ENCODE data around the gene PSMB7. TPM values are rescaled to one million over a fixed set of nuclear protein-coding genes. Genes with fewer than 3 reads are reported as not detected.
"Not testable (repeated sequence)": the region's sequence is repeated elsewhere in the genome, so short reads cannot be mapped to it uniquely, and the experiment has no call there.

The PSMB7 gene
- total RNA-seq, 2 donors from 2014 or later, result 70.7 to 77.5 TPM

GRCh38 chr9:124438091-124438490, 22.8 kb upstream of the PSMB7 start:
- Mint-ChIP-seq H3K27me3 (peaks cover 32% of the 10 kb centered on the region), H3K4me3 (no peak overlapping the region), H3K4me1 (no peaks in the 10 kb centered on the region), H3K36me3 (ENCODE audit: low read depth) (peaks cover 2% of the 10 kb centered on the region), H3K27ac (no peak overlapping the region)
- DNase-seq (no peak), ATAC-seq (no peak)
- peaks cover 2% of the 10 kb centered on the region for H3K9me3 ChIP-seq (ENCODE audit: control insufficient read depth, low read length, poor library complexity, severe bottlenecking)

GRCh38 chr9:124437086-124437485, 21.8 kb upstream of the PSMB7 start:
- no peaks in the 10 kb centered on the region for H3K9me3 ChIP-seq (ENCODE audit: control insufficient read depth, low read length, poor library complexity, severe bottlenecking)
- DNase-seq, result no peak
- peaks cover 24% of the 10 kb centered on the region for H3K27me3 Mint-ChIP-seq
- H3K4me3 Mint-ChIP-seq, result no peak overlapping the region
- no peak overlapping the region for H3K27ac Mint-ChIP-seq
- peaks cover 2% of the 10 kb centered on the region for H3K36me3 Mint-ChIP-seq (ENCODE audit: low read depth)
- ATAC-seq, result no peak
- no peaks in the 10 kb centered on the region for H3K4me1 Mint-ChIP-seq

GRCh38 chr9:124436320-124436719, 21.1 kb upstream of the PSMB7 start:
- DNase-seq, result no peak
- Mint-ChIP-seq H3K4me1 (no peaks in the 10 kb centered on the region), H3K27me3 (peaks cover 18% of the 10 kb centered on the region), H3K4me3 (no peak overlapping the region), H3K27ac (no peak overlapping the region), H3K36me3 (ENCODE audit: low read depth) (no peaks in the 10 kb centered on the region)
- no peaks in the 10 kb centered on the region for H3K9me3 ChIP-seq (ENCODE audit: control insufficient read depth, low read length, poor library complexity, severe bottlenecking)
- ATAC-seq, result no peak

GRCh38 chr9:124429530-124429867, 14.3 kb upstream of the PSMB7 start:
- DNase-seq (no peak), ATAC-seq (no peak)
- Mint-ChIP-seq H3K4me1 (no peaks in the 10 kb centered on the region), H3K36me3 (ENCODE audit: low read depth) (no peaks in the 10 kb centered on the region), H3K4me3 (no peak overlapping the region), H3K27ac (no peak overlapping the region), H3K27me3 (peaks cover 4% of the 10 kb centered on the region)
- no peaks in the 10 kb centered on the region for H3K9me3 ChIP-seq (ENCODE audit: control insufficient read depth, low read length, poor library complexity, severe bottlenecking)

GRCh38 chr9:124428751-124429529, 13.7 kb upstream of the PSMB7 start:
- Mint-ChIP-seq H3K27me3 (peaks cover 8% of the 10 kb centered on the region), H3K4me1 (peaks cover under 1% of the 10 kb centered on the region), H3K36me3 (ENCODE audit: low read depth) (no peaks in the 10 kb centered on the region), H3K27ac (no peak overlapping the region), H3K4me3 (no peak overlapping the region)
- DNase-seq (no peak), ATAC-seq (no peak)
- no peaks in the 10 kb centered on the region for H3K9me3 ChIP-seq (ENCODE audit: control insufficient read depth, low read length, poor library complexity, severe bottlenecking)

GRCh38 chr9:124427281-124427680, 12.0 kb upstream of the PSMB7 start:
- Mint-ChIP-seq H3K4me1 (peaks cover 4% of the 10 kb centered on the region), H3K36me3 (ENCODE audit: low read depth) (no peaks in the 10 kb centered on the region), H3K27ac (no peak overlapping the region), H3K4me3 (no peak overlapping the region), H3K27me3 (peaks cover 15% of the 10 kb centered on the region)
- H3K9me3 ChIP-seq (ENCODE audit: control insufficient read depth, low read length, poor library complexity, severe bottlenecking), result no peaks in the 10 kb centered on the region
- ATAC-seq (no peak), DNase-seq (no peak)

GRCh38 chr9:124426361-124426760, 11.1 kb upstream of the PSMB7 start:
- H3K27ac Mint-ChIP-seq, result no peak overlapping the region
- no peak for ATAC-seq
- H3K4me1 Mint-ChIP-seq, result peaks cover 7% of the 10 kb centered on the region
- H3K4me3 Mint-ChIP-seq, result no peak overlapping the region
- no peak for DNase-seq
- H3K36me3 Mint-ChIP-seq (ENCODE audit: low read depth), result no peaks in the 10 kb centered on the region
- H3K9me3 ChIP-seq (ENCODE audit: control insufficient read depth, low read length, poor library complexity, severe bottlenecking), result no peaks in the 10 kb centered on the region
- peaks cover 19% of the 10 kb centered on the region for H3K27me3 Mint-ChIP-seq

GRCh38 chr9:124425733-124426132, 10.5 kb upstream of the PSMB7 start:
- H3K4me1 Mint-ChIP-seq; H3K36me3 Mint-ChIP-seq (ENCODE audit: low read depth); H3K4me3 Mint-ChIP-seq; H3K9me3 ChIP-seq (ENCODE audit: control insufficient read depth, low read length, poor library complexity, severe bottlenecking); DNase-seq; H3K27ac Mint-ChIP-seq; ATAC-seq: not testable (repeated sequence)
- peaks cover 19% of the 10 kb centered on the region for H3K27me3 Mint-ChIP-seq

GRCh38 chr9:124423591-124423990, 8.3 kb upstream of the PSMB7 start:
- Mint-ChIP-seq H3K4me1 (peaks cover 9% of the 10 kb centered on the region), H3K4me3 (no peak overlapping the region), H3K27ac (no peak overlapping the region), H3K27me3 (peaks cover 19% of the 10 kb centered on the region), H3K36me3 (ENCODE audit: low read depth) (no peaks in the 10 kb centered on the region)
- no peak for ATAC-seq
- DNase-seq, result no peak
- H3K9me3 ChIP-seq (ENCODE audit: control insufficient read depth, low read length, poor library complexity, severe bottlenecking), result no peaks in the 10 kb centered on the region

GRCh38 chr9:124423155-124423554, 7.9 kb upstream of the PSMB7 start:
- peaks cover 9% of the 10 kb centered on the region for H3K4me1 Mint-ChIP-seq
- ATAC-seq (no peak), DNase-seq (no peak)
- no peak overlapping the region for H3K4me3 Mint-ChIP-seq
- peaks cover 19% of the 10 kb centered on the region for H3K27me3 Mint-ChIP-seq
- no peak overlapping the region for H3K27ac Mint-ChIP-seq
- no peaks in the 10 kb centered on the region for H3K9me3 ChIP-seq (ENCODE audit: control insufficient read depth, low read length, poor library complexity, severe bottlenecking)
- no peaks in the 10 kb centered on the region for H3K36me3 Mint-ChIP-seq (ENCODE audit: low read depth)

- Mint-ChIP-seq H3K27me3 (peaks cover 19% of the 10 kb centered on the region), H3K4me1 (peaks cover 9% of the 10 kb centered on the region), H3K27ac (peak overlapping the region; percentile 59), H3K4me3 (no peak overlapping the region), H3K36me3 (ENCODE audit: low read depth) (no peaks in the 10 kb centered on the region)
- no peaks in the 10 kb centered on the region for H3K9me3 ChIP-seq (ENCODE audit: control insufficient read depth, low read length, poor library complexity, severe bottlenecking)
- ATAC-seq (peak; percentile 29), DNase-seq (no peak)
Observed at GRCh38 chr9:124420991-124421543, 5.8 kb upstream of the PSMB7 start.

GRCh38 chr9:124419832-124420489, 4.7 kb upstream of the PSMB7 start:
- peaks cover 19% of the 10 kb centered on the region for H3K27me3 Mint-ChIP-seq
- peaks cover 14% of the 10 kb centered on the region for H3K4me1 Mint-ChIP-seq
- DNase-seq, result no peak
- H3K9me3 ChIP-seq (ENCODE audit: control insufficient read depth, low read length, poor library complexity, severe bottlenecking), result no peaks in the 10 kb centered on the region
- no peaks in the 10 kb centered on the region for H3K36me3 Mint-ChIP-seq (ENCODE audit: low read depth)
- H3K4me3 Mint-ChIP-seq, result no peak overlapping the region
- H3K27ac Mint-ChIP-seq, result no peak overlapping the region
- no peak for ATAC-seq

GRCh38 chr9:124415852-124416484, 726 bp upstream of the PSMB7 start:
- peaks cover 5% of the 10 kb centered on the region for H3K36me3 Mint-ChIP-seq (ENCODE audit: low read depth)
- H3K4me3 Mint-ChIP-seq, result peak overlapping the region; percentile 93
- H3K9me3 ChIP-seq (ENCODE audit: control insufficient read depth, low read length, poor library complexity, severe bottlenecking), result no peaks in the 10 kb centered on the region
- ATAC-seq (no peak), DNase-seq (no peak)
- peaks cover 21% of the 10 kb centered on the region for H3K4me1 Mint-ChIP-seq
- no peaks in the 10 kb centered on the region for H3K27me3 Mint-ChIP-seq
- H3K27ac Mint-ChIP-seq, result peak overlapping the region; percentile 92

All from T-helper 17 cell (primary cell).